GM19395 (cell line): ENCODE results near the gene TSHZ2.
"Not testable (repeated sequence)": the region's sequence is repeated elsewhere in the genome, so short reads cannot be mapped to it uniquely, and the experiment has no call there.

ENCODE experiments used
- ATAC-seq: cut with Tn5 transposase; IDR thresholded peaks from one replicate; pipeline ENCODE4 v1.9.1; 2021; ENCODE audit warnings: mild to moderate bottlenecking, moderate library complexity; ENCODE audit not compliant: unreplicated experiment

The TSHZ2 gene

GRCh38 chr20:53298911-53299310, 326.8 kb downstream of the TSHZ2 start:
- ATAC-seq, result no peak

GRCh38 chr20:53299831-53300230, 327.7 kb downstream of the TSHZ2 start:
- no peak for ATAC-seq

DNA sequence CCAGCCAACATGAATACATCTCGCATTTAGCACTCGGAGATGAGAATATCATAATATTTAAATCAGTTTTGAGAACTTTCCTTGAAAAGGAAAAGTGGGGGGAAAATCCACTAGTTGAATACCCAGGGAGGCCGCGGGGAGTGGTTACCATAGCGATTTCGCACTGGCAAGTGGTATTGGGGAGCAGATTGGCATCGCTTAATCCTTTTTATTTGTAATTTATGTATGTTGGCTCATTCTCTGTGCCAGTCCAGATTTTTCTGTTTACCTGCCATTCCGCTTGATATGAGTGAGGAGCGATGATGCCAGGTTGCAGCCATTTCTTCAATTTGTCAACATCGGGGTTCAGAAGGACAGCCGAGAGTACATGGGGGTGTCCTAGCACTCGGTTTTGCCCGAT, 329.7 kb downstream of the TSHZ2 start:
- no peak for ATAC-seq

GRCh38 chr20:53302695-53303412, 330.7 kb downstream of the TSHZ2 start:
- no peak for ATAC-seq

DNA sequence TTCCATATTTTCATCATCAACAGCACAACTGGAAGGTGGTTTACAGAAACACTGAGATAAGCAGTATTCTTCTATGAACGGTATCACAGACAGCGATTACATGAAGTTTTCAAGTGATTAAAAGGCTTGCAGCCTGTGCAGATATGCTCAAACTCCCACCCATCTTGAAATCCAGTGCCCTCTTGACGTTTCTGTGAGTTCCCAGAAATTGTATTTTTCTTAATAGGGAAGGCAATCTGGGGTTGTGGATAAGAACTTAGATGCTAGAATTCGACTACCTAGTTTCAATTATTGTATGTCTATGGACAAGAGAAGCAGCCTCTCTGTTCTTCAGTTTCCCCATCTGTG, 331.2 kb downstream of the TSHZ2 start:
- ATAC-seq, result no peak

- no peak for ATAC-seq
Observed at GRCh38 chr20:53304146-53304545, 332.0 kb downstream of the TSHZ2 start.

DNA sequence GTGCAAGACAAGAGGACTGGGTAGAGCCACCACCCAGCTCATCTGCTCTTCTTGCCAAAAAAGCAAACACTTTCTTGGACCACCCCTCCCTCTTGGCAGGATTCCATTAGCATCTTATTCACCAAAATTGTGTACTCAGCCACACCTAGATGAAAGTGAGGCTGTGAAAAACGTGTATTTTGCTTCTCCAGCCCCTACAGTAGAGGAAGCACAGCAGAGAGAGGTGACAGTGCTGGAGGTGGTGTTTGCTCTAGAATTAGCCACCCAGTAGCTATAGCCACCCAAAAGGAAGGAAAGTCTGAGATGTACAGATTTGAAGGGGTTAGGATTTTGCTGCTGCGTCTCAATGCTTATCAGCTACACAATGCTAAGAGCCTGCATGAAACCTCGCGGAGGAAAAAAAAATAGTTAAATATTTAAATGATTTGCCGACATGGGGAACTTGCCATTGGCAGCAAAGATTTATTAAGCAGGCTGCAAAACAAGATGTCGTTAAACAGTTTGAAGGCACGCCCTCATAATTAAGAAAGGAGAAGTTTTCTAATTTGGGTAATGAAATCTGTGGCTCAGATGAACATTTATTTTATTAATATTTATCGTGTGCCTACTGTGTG, 334.1 kb downstream of the TSHZ2 start:
- ATAC-seq, result no peak

- no peak for ATAC-seq
Observed at GRCh38 chr20:53307964-53308597, 335.9 kb downstream of the TSHZ2 start.

- ATAC-seq, result no peak
Observed at GRCh38 chr20:53309515-53309914, 337.4 kb downstream of the TSHZ2 start.

- ATAC-seq, result no peak
Observed at GRCh38 chr20:53312957-53313356, 340.8 kb downstream of the TSHZ2 start.

DNA sequence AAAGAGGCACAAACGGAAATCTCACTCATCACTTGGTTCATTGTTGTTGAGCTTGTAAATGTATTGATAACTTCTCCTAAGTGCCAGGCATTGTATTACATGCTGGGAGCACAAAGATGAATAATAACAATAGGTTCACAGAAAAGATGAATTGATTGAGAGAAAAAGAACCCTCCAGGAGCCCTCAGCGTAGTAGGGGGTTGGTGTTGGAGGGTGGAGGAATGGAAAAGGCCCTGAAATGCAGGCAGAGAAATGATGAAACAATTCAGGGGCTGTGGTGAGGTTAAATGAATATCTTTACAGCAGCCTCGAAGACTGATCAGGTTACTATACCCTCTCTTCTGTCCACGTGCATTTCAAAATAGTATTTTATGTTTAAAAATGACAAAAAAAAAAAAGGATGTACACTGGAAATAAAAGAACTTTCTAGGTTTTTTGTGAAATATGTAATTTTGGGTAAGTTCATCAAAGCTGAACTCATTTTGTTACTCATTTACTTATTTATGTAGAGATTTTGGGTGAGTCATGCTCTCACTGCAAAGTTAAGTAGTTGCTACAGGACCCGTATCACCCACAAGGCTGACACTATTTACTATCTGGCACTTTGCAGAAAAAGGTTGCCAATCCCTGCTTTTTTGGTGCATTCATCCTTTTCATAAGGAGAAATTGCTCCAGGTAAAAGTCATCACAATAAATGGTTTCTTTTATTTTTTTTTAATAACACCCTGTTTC, 344.2 kb downstream of the TSHZ2 start:
- no peak for ATAC-seq

GRCh38 chr20:53319200-53319599, 347.0 kb downstream of the TSHZ2 start:
- no peak for ATAC-seq

DNA sequence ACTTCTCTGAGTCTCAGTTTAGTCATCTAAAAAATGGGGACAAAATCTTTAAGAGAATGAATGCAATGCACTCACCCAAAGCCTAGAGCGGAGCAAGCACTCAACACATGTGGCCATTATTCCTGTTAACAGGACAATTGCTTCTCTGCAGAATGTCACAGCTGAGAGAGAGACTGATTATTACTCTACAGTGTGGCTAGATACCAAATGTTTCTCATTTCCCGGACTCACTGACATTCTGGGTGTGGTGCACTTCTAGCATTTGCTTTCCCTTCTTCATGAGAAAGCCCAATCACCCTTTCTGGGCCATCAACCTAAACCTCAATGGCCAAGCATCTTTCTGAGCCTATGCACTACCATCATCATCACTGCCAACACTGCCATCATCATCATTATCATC, 347.6 kb downstream of the TSHZ2 start:
- ATAC-seq, result no peak

DNA sequence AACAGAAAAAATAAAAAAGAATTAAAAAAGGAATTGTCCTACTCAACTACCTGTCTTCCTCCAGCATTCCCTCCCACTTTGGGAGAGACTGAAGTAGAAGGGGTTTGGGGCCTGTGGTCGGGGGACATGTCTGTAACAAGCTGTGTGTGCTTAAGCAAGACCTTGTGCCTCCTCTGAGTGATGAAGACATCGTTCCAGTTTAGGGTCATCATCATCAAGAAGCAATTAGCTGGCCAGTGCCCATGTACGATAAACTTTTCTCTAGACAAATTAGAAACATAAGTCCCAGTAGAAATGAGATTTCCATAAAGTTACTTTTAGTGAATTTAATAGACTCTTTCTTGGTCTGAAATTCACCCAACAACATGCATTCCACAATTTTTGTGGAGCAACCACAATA, 348.5 kb downstream of the TSHZ2 start:
- no peak for ATAC-seq

GRCh38 chr20:53321596-53321995, 349.4 kb downstream of the TSHZ2 start:
- ATAC-seq, result no peak

- no peak for ATAC-seq
Observed at GRCh38 chr20:53322651-53323050, 350.5 kb downstream of the TSHZ2 start.

DNA sequence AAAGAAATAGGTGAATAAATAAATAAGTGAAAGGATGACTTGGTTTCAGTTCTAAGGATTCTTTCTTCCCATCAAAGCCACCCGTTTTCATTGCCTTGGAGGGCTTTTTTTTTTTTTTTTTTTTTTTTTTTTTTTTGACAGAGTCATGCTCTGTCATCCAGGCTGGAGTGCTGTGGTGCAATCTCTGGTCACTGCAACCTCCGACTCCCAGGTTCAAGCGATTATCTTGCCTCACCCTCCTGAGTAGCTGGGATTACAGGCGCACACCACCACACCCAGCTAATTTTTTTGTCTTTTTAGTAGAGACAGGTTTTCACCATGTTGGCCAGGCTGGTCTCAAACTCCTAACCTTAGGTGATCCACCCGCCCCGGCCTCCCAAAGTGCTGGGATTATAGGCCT, 351.3 kb downstream of the TSHZ2 start:
- ATAC-seq, result not testable (repeated sequence)

GRCh38 chr20:53324816-53325215, 352.7 kb downstream of the TSHZ2 start:
- no peak for ATAC-seq

GRCh38 chr20:53328961-53329360, 356.8 kb downstream of the TSHZ2 start:
- no peak for ATAC-seq

GRCh38 chr20:53329781-53330180, 357.6 kb downstream of the TSHZ2 start:
- no peak for ATAC-seq

GRCh38 chr20:53330601-53331140, 358.5 kb downstream of the TSHZ2 start:
- ATAC-seq, result no peak
